Measurements from ENCODE around the gene CA5A. TPM values are rescaled to one million over a fixed set of nuclear protein-coding genes. Genes with fewer than 3 reads are reported as not detected.

The CA5A gene
- total and polyA plus RNA-seq, 9 of the 15 experiments (the other 6 are each of a cell fraction or from before 2014, with no cell fraction given) = not detected

- no peak for TF ChIP-seq ARID3B (CRISPR knock-in tag; IDR thresholded peaks at IDR 0.05; ENCODE audit: borderline replicate concordance)
- no peak for TF ChIP-seq YBX1 (IDR thresholded peaks at IDR 0.05)
- TF ChIP-seq ADNP (tag; IDR thresholded peaks at IDR 0.05) = no peak
- no peak for TF ChIP-seq L3MBTL2 (IDR thresholded peaks at IDR 0.05)
- TF ChIP-seq ZNF121 (CRISPR knock-in tag; conservative IDR thresholded peaks at IDR 0.05) = no peak
- 0 out of 2 replicates have a peak, but pooled peaks have one; percentile 17 for TF ChIP-seq CBFB (CRISPR knock-in tag; IDR thresholded peaks at IDR 0.05)
- TF ChIP-seq MCM2 (IDR thresholded peaks at IDR 0.05; ENCODE audit: low read depth) = no peak
- no peak for TF ChIP-seq DLX4 (CRISPR knock-in tag; IDR thresholded peaks at IDR 0.05)
- TF ChIP-seq SIN3B (IDR thresholded peaks at IDR 0.05; ENCODE audit: low read depth) = no peak
- no peak for TF ChIP-seq CBX5 (IDR thresholded peaks at IDR 0.05; ENCODE audit: borderline replicate concordance, low read depth)
- no peak for TF ChIP-seq HIVEP1 (CRISPR knock-in tag; IDR thresholded peaks at IDR 0.05)
- no peak for TF ChIP-seq XRCC3 (IDR thresholded peaks at IDR 0.05)
- TF ChIP-seq ZFP36 (IDR thresholded peaks at IDR 0.05; ENCODE audit: low read depth, low read length, partially characterized antibody) = no peak
- TF ChIP-seq CREB1 (IDR thresholded peaks at IDR 0.05) = no peak
- peak; percentile 48; the same call in 1 of the 2 replicates for TF ChIP-seq CREB1 (CRISPR knock-in tag; IDR thresholded peaks at IDR 0.05)
- TF ChIP-seq YY1 (IDR thresholded peaks at IDR 0.05; ENCODE audit: borderline replicate concordance in 1 of 3, control insufficient read depth in 1 of 3, extremely low read depth in 1 of 3, insufficient read depth in 3 of 3, insufficient read length in 1 of 3, insufficient replicate concordance in 2 of 3, low read depth in 1 of 3, low read length in 2 of 3) = no peak
- no peak for TF ChIP-seq ZNF77 (CRISPR knock-in tag; IDR thresholded peaks at IDR 0.05)
- 0 out of 2 replicates have a peak, but pooled peaks have one; percentile 14 for TF ChIP-seq SMAD4 (CRISPR knock-in tag; conservative IDR thresholded peaks at IDR 0.05)
- no peak for TF ChIP-seq SNRNP70 (optimal IDR thresholded peaks at IDR 0.05; ENCODE audit: low read depth, low read length)
- TF ChIP-seq CUX1 (CRISPR knock-in tag; IDR thresholded peaks at IDR 0.05) = no peak
- no peak for TF ChIP-seq ZKSCAN1 (IDR thresholded peaks at IDR 0.05; ENCODE audit: low read depth, low read length)
- no peak for TF ChIP-seq MAFG (tag; conservative IDR thresholded peaks at IDR 0.05)
Observed at GRCh38 chr16:87850009-87851006, 86.0 kb downstream of the CA5A start (continued).

Data from K562 (cell line).